ENCODE results near the gene HTD2.

- no peak for TF ChIP-seq POLR2A (IDR thresholded peaks at IDR 0.05)
- TF ChIP-seq CTCF (IDR thresholded peaks at IDR 0.05) = no peak
These were observed 39.7 kb upstream of the HTD2 start for GRCh38 chr3:58266577-58266976.
